Stimulated activated CD8-positive, alpha-beta memory T cell treated with anti-CD3 and anti-CD28 coated beads, Interleukin-12 subunit alpha, Interleukin-12 subunit beta, amount 100 ng/mL, for 4 hours (primary cell): ENCODE measurements around the gene DPP10.

Source experiments
- DNase-seq: peaks from one replicate; pipeline ENCODE4 v3.0.0-alpha.2; 2020; ENCODE audit warnings: low read depth

The DPP10 gene

DNA sequence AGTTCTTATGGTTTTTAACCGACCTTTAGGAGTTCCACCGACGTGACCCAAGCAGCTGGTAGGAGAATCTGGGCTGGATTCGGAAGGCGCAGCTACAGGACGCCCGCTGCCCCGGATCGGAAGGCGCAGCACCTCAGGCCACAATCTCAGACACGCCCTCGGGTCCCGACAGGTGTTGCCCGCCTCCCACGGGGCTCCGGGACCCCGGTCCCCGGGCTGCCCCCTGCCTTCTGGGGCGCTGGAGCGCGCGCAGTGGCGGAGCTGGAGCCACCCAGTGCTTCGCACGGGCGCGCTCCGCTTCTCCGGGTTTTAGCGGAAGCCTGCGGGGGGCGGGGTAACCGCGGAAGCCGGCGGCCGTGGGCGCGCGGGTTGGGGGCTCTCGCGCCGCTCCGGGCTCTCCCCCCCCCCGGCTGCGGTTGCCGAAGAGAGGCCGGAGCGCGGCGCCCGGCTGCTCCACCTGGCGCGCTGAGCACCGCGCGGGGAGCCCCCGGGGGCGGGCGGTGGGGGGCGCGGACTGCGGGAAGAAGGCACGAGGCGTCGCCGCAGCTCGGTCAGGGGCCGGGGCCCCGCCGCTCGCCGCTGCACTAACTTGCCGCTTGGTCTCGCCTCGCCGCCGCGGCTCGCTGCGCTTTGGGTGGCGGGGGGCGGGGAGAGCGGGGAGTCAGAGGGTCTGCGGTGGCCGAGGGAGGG, 718.8 kb downstream of the DPP10 start:
- DNase-seq, result no peak

- no peak for DNase-seq
These were observed 719.5 kb downstream of the DPP10 start for GRCh38 chr2:115161771-115162493.

- DNase-seq, result no peak
These were observed 720.3 kb downstream of the DPP10 start for GRCh38 chr2:115162494-115163293.

GRCh38 chr2:115163572-115163971, 721.1 kb downstream of the DPP10 start:
- DNase-seq, result no peak

DNA sequence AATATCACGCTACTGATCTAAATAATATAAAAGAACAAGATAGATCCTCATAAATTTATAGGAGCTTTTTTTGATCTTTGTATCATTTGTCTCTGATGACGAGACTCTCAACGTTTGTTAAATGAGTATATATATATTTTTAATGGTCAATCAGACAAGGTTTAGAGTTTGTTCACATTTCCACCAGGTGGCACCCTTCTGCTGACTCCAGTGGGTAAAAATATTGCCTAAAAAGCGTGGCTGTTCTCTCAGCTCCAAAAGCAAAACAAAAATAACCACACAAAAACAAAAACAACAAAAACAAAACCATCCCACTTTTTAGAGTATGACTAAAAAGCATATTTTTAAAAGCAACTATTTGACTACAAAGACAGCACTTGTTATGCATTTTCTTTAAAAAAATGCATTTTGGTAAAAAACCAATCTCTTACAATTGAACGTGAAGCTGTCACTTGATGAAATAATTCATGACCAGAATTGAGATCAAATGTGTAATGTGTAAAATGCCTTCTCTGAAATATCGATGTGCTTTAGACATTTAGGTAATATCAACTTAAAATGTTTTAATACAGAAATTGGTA, 723.2 kb downstream of the DPP10 start:
- DNase-seq, result no peak

DNA sequence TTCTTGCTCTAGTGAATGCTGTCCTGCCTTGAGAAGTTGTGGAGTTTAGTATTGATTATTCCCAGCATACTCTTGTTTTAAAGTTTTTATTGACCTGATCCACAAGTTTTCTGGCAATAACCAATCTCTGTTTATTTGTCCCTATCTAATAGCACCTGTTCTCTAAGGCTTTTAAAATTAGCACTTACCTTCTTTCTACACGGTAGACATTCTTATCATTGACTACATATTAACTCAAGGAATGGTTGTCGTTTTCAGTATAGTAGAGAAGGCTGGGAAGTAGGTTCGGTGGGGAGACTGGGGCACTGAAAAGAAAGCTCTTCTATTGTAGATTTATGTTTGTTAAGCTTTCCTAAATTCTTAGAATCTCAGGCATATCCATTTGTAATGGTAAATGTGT, 726.0 kb downstream of the DPP10 start:
- DNase-seq, result no peak

DNA sequence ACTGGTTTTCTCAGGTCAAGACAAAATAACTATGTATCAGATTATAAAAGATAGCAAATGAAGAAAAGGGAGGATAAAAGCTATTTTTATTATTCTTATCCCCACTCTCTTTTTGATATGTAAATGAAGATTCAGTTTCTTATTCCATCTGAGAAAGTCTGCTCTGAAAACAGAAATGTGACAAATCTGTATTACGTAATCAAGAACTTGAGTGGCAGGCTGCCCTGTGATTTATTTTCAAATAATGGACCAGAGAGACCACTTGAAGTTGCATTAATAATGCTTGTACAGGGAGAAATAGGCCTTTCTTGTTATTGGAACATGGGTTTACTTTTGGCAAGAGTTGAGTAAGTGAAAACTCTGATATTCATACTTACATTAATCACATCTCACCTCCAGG, 727.4 kb downstream of the DPP10 start:
- DNase-seq, result no peak

GRCh38 chr2:115171751-115172150, 729.3 kb downstream of the DPP10 start:
- DNase-seq, result no peak

DNA sequence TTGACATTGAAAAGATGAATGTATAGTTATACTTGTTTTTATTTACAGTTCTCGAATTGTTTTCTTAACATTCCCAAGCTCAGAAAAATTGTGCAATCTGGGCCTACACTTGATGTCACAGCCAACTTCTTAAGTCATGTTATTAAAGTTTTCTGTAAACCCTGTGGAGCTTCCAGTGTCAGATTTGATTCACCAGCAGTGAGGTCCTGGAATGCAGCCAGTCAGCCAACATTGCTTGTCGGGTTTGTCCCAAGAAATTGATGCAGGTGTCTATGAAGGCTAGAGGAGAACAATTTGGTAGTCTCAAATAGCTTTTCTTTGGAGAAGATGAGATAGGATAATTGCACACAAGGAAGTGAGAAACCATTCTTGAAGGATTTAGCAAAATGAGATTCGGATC, 732.2 kb downstream of the DPP10 start:
- DNase-seq, result no peak

- DNase-seq, result no peak
These were observed 740.7 kb downstream of the DPP10 start for GRCh38 chr2:115183144-115183543.

DNA sequence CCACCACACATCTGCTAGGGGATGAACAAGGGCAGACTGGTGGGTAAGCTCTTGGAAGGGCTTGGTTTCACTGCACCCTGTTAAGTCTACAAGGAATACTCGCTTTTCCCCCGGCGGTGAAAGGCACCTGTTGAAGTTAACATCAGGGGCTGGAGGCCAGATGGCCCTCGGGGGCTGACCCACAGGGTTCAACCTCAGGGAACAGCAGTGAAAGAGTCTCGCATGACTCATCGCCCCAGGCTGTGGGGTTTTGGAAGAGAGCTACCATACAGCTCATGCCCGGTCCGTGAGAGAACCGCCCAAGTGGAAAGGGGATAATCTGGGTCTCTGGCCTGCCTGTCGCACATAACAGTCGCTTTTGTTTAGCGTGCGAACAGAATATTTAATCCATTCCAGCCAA, 748.0 kb downstream of the DPP10 start:
- no peak for DNase-seq

- DNase-seq, result no peak
These were observed 752.2 kb downstream of the DPP10 start for GRCh38 chr2:115194623-115195022.

DNA sequence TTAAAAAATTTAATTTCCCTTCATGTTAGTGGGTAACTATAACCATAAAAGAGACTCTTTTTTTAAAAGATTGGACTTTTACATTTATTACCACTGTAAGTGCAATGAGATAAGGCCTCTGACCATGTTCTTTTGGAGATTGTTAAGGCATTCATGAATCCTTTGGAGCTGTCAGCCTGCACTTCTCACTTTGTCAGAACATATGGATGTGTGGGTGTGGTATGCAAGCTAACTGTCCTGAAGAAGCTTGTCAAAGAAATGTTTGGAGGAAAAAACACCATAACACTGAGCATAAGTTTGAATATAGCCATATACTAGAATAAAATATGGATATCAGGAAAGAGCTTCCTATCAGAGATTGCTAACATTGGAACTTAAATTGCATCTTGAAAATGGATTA, 754.1 kb downstream of the DPP10 start:
- no peak for DNase-seq

DNA sequence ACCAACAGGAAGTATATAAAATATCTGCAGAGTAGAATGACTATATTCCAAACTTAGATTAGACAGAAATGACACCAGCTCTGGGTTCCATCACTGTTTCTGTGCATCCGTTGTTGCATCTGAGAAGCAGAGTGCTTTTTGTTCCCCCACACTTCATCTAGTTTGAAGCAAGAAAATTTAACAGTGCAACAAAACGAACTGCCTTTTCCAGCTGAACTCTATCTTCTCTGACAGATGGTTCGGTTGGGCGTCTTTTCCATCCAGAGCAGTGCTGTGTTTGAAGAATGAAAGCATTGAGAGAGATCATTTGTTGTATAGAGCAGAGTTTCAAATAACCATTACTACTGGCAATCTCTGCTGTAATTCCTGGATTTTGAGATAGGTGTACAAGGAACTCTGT, 757.5 kb downstream of the DPP10 start:
- DNase-seq, result no peak

- no peak for DNase-seq
These were observed 758.9 kb downstream of the DPP10 start for GRCh38 chr2:115201386-115201785.

DNA sequence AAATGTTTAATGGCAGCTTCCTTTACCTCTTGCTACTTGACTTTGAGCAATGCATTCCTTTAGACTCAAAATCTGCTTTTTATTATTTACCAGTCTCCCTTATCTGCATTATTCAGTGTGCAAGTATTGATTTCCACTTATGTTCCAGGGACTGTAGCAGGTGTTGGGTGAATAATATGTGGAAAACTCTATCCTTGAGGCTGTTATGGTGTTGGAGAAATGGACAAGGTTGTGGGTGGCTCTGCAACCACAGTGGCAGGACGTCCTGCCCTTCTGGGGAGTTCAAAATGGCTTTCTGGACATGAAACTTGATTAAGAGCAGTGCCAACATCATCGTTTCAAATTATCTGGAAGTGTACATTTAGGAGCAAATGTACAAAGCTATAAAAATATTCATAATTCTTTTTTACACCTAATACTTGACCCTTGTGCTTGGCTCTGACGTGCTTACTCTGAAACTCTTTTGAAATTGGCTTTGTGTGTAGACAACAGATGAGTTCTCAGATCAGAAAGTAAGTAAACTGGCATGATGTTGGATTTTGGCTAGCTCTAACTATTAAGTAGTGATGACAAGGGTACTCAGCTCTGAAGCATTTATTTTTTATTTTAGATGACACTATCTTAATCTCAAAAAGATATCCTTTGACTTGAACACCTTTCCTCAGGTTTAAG, 766.2 kb downstream of the DPP10 start:
- DNase-seq, result no peak

DNA sequence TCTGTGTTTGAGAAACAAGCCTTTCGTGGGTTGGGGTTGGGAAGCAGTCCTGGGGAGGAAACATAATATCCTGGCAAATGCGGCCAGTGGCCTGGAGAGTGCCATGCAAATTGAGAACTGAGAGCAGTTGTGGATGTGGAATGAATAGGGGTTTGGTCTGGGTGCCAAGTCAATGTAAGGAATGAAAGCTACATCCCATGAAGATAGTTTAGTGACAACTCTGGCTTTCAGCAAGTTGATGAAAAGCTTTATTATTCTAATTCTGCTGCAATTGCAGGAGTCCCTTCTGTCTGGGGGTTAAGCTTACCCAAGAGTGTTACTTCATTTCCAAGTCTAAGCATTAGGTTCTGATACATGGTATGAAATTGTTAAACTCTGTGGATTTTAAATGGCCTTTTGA, 771.6 kb downstream of the DPP10 start:
- no peak for DNase-seq

DNA sequence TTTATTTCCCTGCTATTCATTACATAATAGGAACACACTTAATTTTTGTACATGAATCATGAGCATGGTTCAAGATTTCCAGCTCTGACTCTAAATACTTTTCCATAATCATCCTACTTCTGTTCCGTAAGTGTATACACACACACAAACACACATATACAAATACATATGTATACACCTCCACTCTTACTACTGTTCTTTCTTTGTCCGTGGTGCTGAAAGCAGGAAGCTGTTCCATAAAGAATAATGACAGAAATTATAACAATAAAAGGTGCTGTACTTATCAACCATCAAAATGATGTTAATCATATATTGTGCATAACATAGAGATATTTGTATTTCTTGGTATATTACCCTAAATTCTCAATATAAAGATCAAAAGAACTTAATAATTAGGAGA, 776.9 kb downstream of the DPP10 start:
- DNase-seq, result no peak

GRCh38 chr2:115234186-115234585, 791.7 kb downstream of the DPP10 start:
- DNase-seq, result no peak

GRCh38 chr2:115234737-115235136, 792.3 kb downstream of the DPP10 start:
- DNase-seq, result no peak

GRCh38 chr2:115248066-115248465, 805.6 kb downstream of the DPP10 start:
- no peak for DNase-seq

GRCh38 chr2:115277366-115277765, 834.9 kb downstream of the DPP10 start:
- DNase-seq, result no peak
